ENCODE data around the gene TFEB. TPM values are rescaled to one million over a fixed set of nuclear protein-coding genes. Genes with fewer than 3 reads are reported as not detected.

TFEB gene
- total and polyA plus RNA-seq, 9 donors = 2.8 to 14.9 (median 8.8) TPM

DNA sequence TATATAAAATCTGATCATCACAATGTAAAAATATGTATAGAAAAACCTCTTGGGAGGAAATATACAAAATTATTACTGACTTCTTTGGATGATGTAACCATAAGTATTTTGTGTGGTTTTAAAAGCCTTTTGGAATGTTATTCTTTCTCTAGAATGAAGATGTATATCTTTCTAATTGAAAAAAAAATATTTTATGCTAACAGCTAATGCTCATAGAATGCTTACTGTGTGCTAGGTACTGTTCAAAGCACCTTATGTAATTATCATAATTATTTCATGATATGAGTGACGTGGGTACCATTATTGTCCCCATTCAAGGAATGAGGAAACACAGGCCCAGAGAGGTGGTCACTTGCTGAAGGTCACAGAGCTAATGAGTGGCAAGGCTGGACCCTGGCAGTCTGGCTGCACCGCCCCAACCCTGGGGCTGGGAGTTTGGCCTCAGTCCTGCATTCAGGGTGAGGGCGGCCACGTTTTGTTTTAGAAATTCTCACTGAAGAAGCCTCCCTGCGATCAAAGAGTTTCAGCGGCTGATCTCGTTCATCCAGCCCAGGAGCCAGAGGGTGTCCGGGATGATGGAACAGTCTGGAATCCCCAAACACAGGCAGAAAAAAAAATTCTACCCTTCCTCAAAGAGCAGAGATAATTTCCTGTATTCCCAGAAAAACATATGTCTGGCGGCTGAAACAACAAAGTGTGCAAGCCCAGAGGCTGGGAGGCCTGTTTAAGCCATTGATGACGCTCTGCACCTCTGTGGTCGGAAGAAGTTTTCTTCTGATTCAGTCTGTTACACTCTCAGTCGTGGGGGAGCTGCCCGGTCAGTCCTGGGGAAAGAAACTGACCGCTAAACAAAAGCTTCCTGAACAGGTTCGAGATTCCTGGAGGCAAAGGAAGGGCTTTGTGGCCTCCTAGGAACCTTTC, 37.3 kb downstream of the TFEB start:
- H3K27me3 ChIP-seq = no peaks in the 10 kb centered on the region
- H3K27ac ChIP-seq = no peak overlapping the region
- no peaks in the 10 kb centered on the region for H3K36me3 ChIP-seq
- no peak overlapping the region for H3K4me3 ChIP-seq
- TF ChIP-seq POLR2A (IDR thresholded peaks at IDR 0.05) = no peak
- WGBS, 3 donors = 20 to 30% (median 21%) methylated on average over 15 of the region's 15 CpGs
- intact Hi-C loops (cut with DNase I) = no loop called here
- no peaks in the 10 kb centered on the region for H3K9me3 ChIP-seq
- peaks cover 4% of the 10 kb centered on the region for H3K4me1 ChIP-seq (ENCODE audit: insufficient read depth)
- no peak for DNase-seq

DNA sequence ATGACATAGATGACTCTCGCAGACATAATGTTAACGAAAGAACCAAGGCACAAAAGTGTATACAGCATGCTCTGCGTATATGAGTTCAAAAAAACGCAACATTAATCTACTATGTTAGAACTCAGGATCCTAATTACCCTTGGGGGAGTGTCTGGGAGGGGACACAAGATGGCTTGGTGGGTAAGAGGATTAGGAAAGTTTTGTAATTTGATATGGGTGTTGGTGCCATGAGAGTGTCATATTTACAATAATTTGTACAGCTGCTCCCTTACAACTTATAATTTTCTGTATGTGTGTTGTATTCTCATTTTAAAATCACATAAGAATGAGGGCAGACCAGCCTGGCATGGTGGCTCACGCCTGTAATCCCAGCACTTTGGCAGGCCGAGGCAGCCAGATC, 38.6 kb downstream of the TFEB start:
- H3K4me1 ChIP-seq (ENCODE audit: insufficient read depth) = peaks cover 4% of the 10 kb centered on the region
- no peak overlapping the region for H3K27ac ChIP-seq
- 92 to 96% (median 95%) methylated on average over 6 of the region's 6 CpGs for WGBS, 3 donors
- intact Hi-C loops (cut with DNase I) = no loop called here
- H3K36me3 ChIP-seq = no peaks in the 10 kb centered on the region
- TF ChIP-seq EP300 (IDR thresholded peaks at IDR 0.05) (no peak), POLR2A (IDR thresholded peaks at IDR 0.05) (no peak)
- TF ChIP-seq, protein P1, sequence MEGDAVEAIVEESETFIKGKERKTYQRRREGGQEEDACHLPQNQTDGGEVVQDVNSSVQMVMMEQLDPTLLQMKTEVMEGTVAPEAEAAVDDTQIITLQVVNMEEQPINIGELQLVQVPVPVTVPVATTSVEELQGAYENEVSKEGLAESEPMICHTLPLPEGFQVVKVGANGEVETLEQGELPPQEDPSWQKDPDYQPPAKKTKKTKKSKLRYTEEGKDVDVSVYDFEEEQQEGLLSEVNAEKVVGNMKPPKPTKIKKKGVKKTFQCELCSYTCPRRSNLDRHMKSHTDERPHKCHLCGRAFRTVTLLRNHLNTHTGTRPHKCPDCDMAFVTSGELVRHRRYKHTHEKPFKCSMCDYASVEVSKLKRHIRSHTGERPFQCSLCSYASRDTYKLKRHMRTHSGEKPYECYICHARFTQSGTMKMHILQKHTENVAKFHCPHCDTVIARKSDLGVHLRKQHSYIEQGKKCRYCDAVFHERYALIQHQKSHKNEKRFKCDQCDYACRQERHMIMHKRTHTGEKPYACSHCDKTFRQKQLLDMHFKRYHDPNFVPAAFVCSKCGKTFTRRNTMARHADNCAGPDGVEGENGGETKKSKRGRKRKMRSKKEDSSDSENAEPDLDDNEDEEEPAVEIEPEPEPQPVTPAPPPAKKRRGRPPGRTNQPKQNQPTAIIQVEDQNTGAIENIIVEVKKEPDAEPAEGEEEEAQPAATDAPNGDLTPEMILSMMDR (IDR thresholded peaks at IDR 0.05) = no peak
- H3K9me3 ChIP-seq = no peaks in the 10 kb centered on the region
- no peaks in the 10 kb centered on the region for H3K27me3 ChIP-seq
- no peak overlapping the region for H3K4me3 ChIP-seq
- DNase-seq = no peak

DNA sequence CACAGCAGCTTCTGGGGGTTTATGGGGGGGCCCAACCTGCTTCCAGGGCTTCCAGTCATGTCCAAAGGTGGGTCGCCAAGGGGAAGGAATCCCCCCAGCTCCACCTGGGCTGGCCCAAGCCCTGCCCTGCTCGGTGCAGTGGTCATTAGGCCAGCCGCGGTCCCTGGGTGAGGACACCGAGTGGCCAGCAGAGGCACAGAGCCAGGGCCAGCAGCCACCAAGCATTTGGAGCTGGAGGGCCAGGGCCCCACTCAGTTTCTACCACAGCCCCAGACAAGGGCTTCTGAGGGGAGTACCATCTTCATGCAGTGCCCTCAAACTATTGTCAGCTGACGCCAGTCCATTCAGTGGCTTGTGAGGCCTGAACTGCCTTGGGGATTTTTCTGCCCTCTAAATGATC, 39.6 kb downstream of the TFEB start:
- DNase-seq = no peak
- Histone ChIP-seq H3K27ac (no peak overlapping the region), H3K9me3 (no peaks in the 10 kb centered on the region), H3K4me3 (no peak overlapping the region), H3K4me1 (ENCODE audit: insufficient read depth) (peaks cover 4% of the 10 kb centered on the region), H3K36me3 (no peaks in the 10 kb centered on the region), H3K27me3 (no peaks in the 10 kb centered on the region)
- TF ChIP-seq POLR2A (IDR thresholded peaks at IDR 0.05) (no peak), EP300 (IDR thresholded peaks at IDR 0.05) (no peak)
- TF ChIP-seq, protein P1 (IDR thresholded peaks at IDR 0.05) = no peak
- intact Hi-C loops (cut with DNase I) = no loop called here
- WGBS, 3 donors = 79 to 87% (median 86%) methylated on average over 6 of the region's 6 CpGs

DNA sequence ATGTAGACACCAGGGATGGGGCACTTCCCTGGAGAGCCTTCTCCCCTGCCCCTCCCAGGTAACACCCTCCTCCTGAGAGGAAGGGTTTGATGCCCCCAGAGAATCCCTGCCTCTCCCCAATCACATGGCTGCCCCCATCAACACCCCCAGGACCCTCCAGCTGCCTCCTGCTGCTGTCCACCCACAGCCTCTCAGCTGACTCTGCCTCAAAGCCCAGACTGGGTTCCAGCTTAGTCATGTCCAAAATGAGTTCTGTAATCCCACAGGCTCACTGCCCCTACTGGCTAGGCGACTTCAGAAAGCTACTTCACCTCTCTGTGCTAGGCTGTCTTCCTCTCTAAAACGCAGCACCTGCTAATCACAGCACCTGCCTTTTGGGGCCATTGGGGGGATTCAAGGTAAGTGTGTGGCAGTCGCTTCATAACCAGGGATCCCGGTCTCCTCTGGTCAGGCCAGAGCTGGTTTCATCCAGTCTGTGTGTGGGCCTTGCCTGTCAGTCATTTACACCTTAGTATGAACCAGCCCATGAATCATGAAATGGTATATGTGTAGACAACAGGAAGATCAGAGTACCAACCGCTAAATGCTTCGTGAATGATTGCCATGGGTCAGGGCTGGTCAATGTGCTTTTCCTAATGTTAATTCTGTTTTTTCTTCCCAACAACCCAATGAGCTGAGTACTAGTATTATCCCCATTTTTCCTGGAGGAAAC, 40.4 kb downstream of the TFEB start:
- H3K36me3 ChIP-seq = no peaks in the 10 kb centered on the region
- 83 to 91% (median 84%) methylated on average over 6 of the region's 6 CpGs for WGBS, 3 donors
- intact Hi-C loops (cut with DNase I) = no loop called here

More for the DNA sequence above, 40.4 kb downstream of the TFEB start:
- Histone ChIP-seq H3K9me3 (no peaks in the 10 kb centered on the region), H3K4me1 (ENCODE audit: insufficient read depth) (peaks cover 4% of the 10 kb centered on the region), H3K4me3 (no peak overlapping the region), H3K27me3 (no peaks in the 10 kb centered on the region), H3K27ac (no peak overlapping the region)
- TF ChIP-seq EP300 (IDR thresholded peaks at IDR 0.05) = no peak
- no peak for TF ChIP-seq POLR2A (IDR thresholded peaks at IDR 0.05)
- TF ChIP-seq, protein P1 (IDR thresholded peaks at IDR 0.05) = no peak
- no peak for DNase-seq

Measured in ovary (tissue), 9 donors.